KMS-11 (cell line): ENCODE measurements around the gene EIF2B1.

Experiments
- H2AFZ ChIP-seq: fragments of 200-600 bp; sonication (generic); 2 replicates; pipeline ENCODE4 v1.6.1; 2016; ENCODE audit warnings: antibody characterized with exemption, mixed run types, low read depth
- H3K27ac ChIP-seq: fragments of 200-600 bp; sonication (generic); 2 replicates; pipeline ENCODE4 v1.6.1; 2016; ENCODE audit warnings: mild to moderate bottlenecking, mixed run types
- H3K27me3 ChIP-seq: fragments of 200-600 bp; sonication (generic); 2 replicates; pipeline ENCODE4 v1.6.1; 2017; ENCODE audit warnings: mild to moderate bottlenecking, low read depth, mixed run types, moderate library complexity; ENCODE audit not compliant: insufficient read depth
- H3K36me3 ChIP-seq: fragments of 200-600 bp; sonication (generic); 2 replicates; pipeline ENCODE4 v1.6.1; 2017; ENCODE audit warnings: mild to moderate bottlenecking, mixed run types; ENCODE audit not compliant: insufficient read depth
- H3K4me1 ChIP-seq: fragments of 200-600 bp; sonication (generic); 2 replicates; pipeline ENCODE4 v1.6.1; 2016; ENCODE audit warnings: mild to moderate bottlenecking, low read depth, mixed run types; ENCODE audit not compliant: poor library complexity, severe bottlenecking
- H3K4me2 ChIP-seq: fragments of 200-600 bp; sonication (generic); 2 replicates; pipeline ENCODE4 v1.7.0; 2016; ENCODE audit warnings: mild to moderate bottlenecking, mixed run types
- H3K4me3 ChIP-seq: fragments of 200-600 bp; sonication (generic); IDR thresholded peaks from 2 replicates; pipeline ENCODE4 v1.6.1; 2017; ENCODE audit warnings: low read depth, low read length, mixed read lengths; ENCODE audit not compliant: insufficient read depth
- H3K79me2 ChIP-seq: fragments of 200-600 bp; sonication (generic); 2 replicates; pipeline ENCODE4 v1.6.1; 2016; ENCODE audit warnings: low read depth, mixed run types; ENCODE audit not compliant: insufficient read depth
- H3K9ac ChIP-seq: fragments of 200-600 bp; sonication (generic); 2 replicates; pipeline ENCODE4 v1.6.1; 2016; ENCODE audit warnings: mild to moderate bottlenecking, mixed run types
- H4K20me1 ChIP-seq: fragments of 200-600 bp; sonication (generic); 2 replicates; pipeline ENCODE4 v1.6.1; 2016; ENCODE audit warnings: mild to moderate bottlenecking, mixed run types; ENCODE audit not compliant: insufficient read depth
- CTCF ChIP-seq: fragments of 200-600 bp; sonication (generic); conservative IDR thresholded peaks from 2 replicates; pipeline ENCODE4 v1.6.1; 2017; ENCODE audit warnings: low read depth, mild to moderate bottlenecking, antibody characterized with exemption, low read length, moderate library complexity, mixed read lengths

Gene EIF2B1

GRCh38 chr12:123599721-123600120 is 33.8 kb downstream of the EIF2B1 start:
- H3K27ac ChIP-seq = no peak overlapping the region

GRCh38 chr12:123599310-123599709 is 34.2 kb downstream of the EIF2B1 start:
- Histone ChIP-seq H3K36me3 (no peaks in the 10 kb centered on the region), H3K27ac (no peak overlapping the region), H3K4me1 (peaks cover 25% of the 10 kb centered on the region), H4K20me1 (no peaks in the 10 kb centered on the region), H2AFZ (no peak overlapping the region), H3K27me3 (no peaks in the 10 kb centered on the region), H3K4me2 (no peak overlapping the region), H3K79me2 (peaks cover 32% of the 10 kb centered on the region), H3K4me3 (no peak overlapping the region), H3K9ac (no peak overlapping the region)
- no peak for TF ChIP-seq CTCF

More at GRCh38 chr12:123599721-123600120, 33.8 kb downstream of the EIF2B1 start:
- Histone ChIP-seq H3K4me1 (peaks cover 27% of the 10 kb centered on the region), H3K27me3 (no peaks in the 10 kb centered on the region), H3K36me3 (no peaks in the 10 kb centered on the region), H3K4me2 (no peak overlapping the region), H3K9ac (no peak overlapping the region), H4K20me1 (no peaks in the 10 kb centered on the region), H2AFZ (no peak overlapping the region), H3K4me3 (no peak overlapping the region), H3K79me2 (peaks cover 37% of the 10 kb centered on the region)
- TF ChIP-seq CTCF = no peak

GRCh38 chr12:123598522-123598921 is 35.0 kb downstream of the EIF2B1 start:
- Histone ChIP-seq H3K79me2 (peaks cover 27% of the 10 kb centered on the region), H4K20me1 (no peaks in the 10 kb centered on the region), H3K27ac (no peak overlapping the region), H3K4me1 (peaks cover 20% of the 10 kb centered on the region), H3K9ac (no peak overlapping the region), H3K4me2 (no peak overlapping the region), H3K4me3 (no peak overlapping the region), H3K36me3 (no peaks in the 10 kb centered on the region), H3K27me3 (no peaks in the 10 kb centered on the region), H2AFZ (no peak overlapping the region)
- TF ChIP-seq CTCF = no peak

- Histone ChIP-seq H3K4me2 (no peak overlapping the region), H3K4me3 (no peak overlapping the region), H3K27me3 (no peaks in the 10 kb centered on the region), H3K79me2 (peaks cover 20% of the 10 kb centered on the region), H4K20me1 (no peaks in the 10 kb centered on the region), H2AFZ (no peak overlapping the region), H3K4me1 (peaks cover 19% of the 10 kb centered on the region), H3K36me3 (no peaks in the 10 kb centered on the region), H3K9ac (no peak overlapping the region), H3K27ac (no peak overlapping the region)
- no peak for TF ChIP-seq CTCF
Observed at GRCh38 chr12:123597100-123597499, 36.4 kb downstream of the EIF2B1 start.
